Measurements from ENCODE around the gene TFPI. TPM values are rescaled to one million over a fixed set of nuclear protein-coding genes. Genes with fewer than 3 reads are reported as not detected.

The TFPI gene
- total and polyA plus RNA-seq, 10 of the 15 experiments (the other 5 are each of a cell fraction or from before 2014, with no cell fraction given) = 0.07 to 0.59 (median 0.34) TPM

DNA sequence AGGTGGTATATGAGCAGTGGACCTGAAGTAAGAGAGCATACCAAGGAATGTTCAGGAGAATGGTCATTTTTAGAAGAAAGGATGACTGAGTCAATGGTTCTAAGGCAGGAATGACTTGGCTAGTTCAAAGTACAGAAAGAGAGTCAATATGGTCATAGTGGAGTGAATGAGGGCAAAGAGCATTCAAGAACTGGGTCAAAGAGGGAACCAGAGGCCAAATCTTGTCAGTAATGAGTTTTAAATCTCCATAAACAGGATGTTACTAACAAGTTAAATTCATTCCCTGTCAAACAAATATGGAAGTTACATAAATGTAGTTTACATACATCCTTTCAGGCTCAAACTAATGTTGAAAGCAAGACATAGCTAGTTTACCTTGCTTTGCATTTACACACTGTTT is 122.3 kb downstream of the TFPI start:
- no peaks in the 10 kb centered on the region for H3K79me2 ChIP-seq (ENCODE audit: control insufficient read depth, insufficient read depth, low read length)
- FAIRE-seq (no peak), ATAC-seq (no peak), DNase-seq (ENCODE audit: low read depth, low spot score) (no peak)
- no peaks in the 10 kb centered on the region for H3K9me3 ChIP-seq (replicated peaks; ENCODE audit: control insufficient read depth, insufficient read depth, low read length)
- ChIA-PET SMC1A (ENCODE audit: uncharacterized antibody, unreplicated experiment) (no interaction called here), CTCF (no interaction called here), POLR2A (no interaction called here), RAD21 (ENCODE audit: unreplicated experiment) (no interaction called here)
- no peaks in the 10 kb centered on the region for H4K20me1 ChIP-seq (ENCODE audit: control insufficient read depth, insufficient read depth)
- intact Hi-C loops (cut with micrococcal nuclease; ENCODE audit: unreplicated experiment) = no loop called here
- in situ Hi-C loops (cut with MboI) = no loop called here
- TF ChIP-seq SRF (IDR thresholded peaks at IDR 0.05; ENCODE audit: low read depth in 2 of 2, low read length in 2 of 2) = no peak
- TF ChIP-seq RUNX3 (IDR thresholded peaks at IDR 0.05; ENCODE audit: low read length) = no peak
- no peak for TF ChIP-seq JUNB (IDR thresholded peaks at IDR 0.05)
- no peak for TF ChIP-seq SMAD1 (IDR thresholded peaks at IDR 0.05; ENCODE audit: low read depth, partially characterized antibody)
- no peak for TF ChIP-seq RFX5 (IDR thresholded peaks at IDR 0.05; ENCODE audit: low read depth, low read length)
- no peak for TF ChIP-seq ZBTB33 (IDR thresholded peaks at IDR 0.05)
- TF ChIP-seq EED (IDR thresholded peaks at IDR 0.05; ENCODE audit: low read depth) = no peak
- TF ChIP-seq MLLT1 (IDR thresholded peaks at IDR 0.05) = no peak
- no peak for TF ChIP-seq SPI1 (IDR thresholded peaks at IDR 0.05; ENCODE audit: borderline replicate concordance, insufficient read depth, low read depth, low read length)
- TF ChIP-seq, protein P1, sequence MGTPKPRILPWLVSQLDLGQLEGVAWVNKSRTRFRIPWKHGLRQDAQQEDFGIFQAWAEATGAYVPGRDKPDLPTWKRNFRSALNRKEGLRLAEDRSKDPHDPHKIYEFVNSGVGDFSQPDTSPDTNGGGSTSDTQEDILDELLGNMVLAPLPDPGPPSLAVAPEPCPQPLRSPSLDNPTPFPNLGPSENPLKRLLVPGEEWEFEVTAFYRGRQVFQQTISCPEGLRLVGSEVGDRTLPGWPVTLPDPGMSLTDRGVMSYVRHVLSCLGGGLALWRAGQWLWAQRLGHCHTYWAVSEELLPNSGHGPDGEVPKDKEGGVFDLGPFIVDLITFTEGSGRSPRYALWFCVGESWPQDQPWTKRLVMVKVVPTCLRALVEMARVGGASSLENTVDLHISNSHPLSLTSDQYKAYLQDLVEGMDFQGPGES (IDR thresholded peaks at IDR 0.05) = no peak
- TF ChIP-seq EGR1 (IDR thresholded peaks at IDR 0.05; ENCODE audit: borderline replicate concordance in 1 of 2, low read depth in 2 of 2, low read length in 2 of 2) = no peak
- TF ChIP-seq ZSCAN29 (IDR thresholded peaks at IDR 0.05) = no peak
- no peak for TF ChIP-seq CBX3 (IDR thresholded peaks at IDR 0.05; ENCODE audit: borderline replicate concordance, low read depth)
- no peak for TF ChIP-seq ZNF384 (IDR thresholded peaks at IDR 0.05; ENCODE audit: borderline replicate concordance, low read depth, low read length)
- TF ChIP-seq NFYB (IDR thresholded peaks at IDR 0.05; ENCODE audit: insufficient read depth, low read depth, low read length) = no peak
- no peak for TF ChIP-seq POU2F2 (IDR thresholded peaks at IDR 0.05; ENCODE audit: borderline replicate concordance, low read depth, low read length)
- no peak for TF ChIP-seq JUND (IDR thresholded peaks at IDR 0.05; ENCODE audit: low read depth, low read length)
- no peak for TF ChIP-seq NFXL1 (IDR thresholded peaks at IDR 0.05; ENCODE audit: borderline replicate concordance)
- TF ChIP-seq IKZF1 (conservative IDR thresholded peaks at IDR 0.05) = no peak
- H3K27me3 ChIP-seq (replicated peaks in 1 of 2; ENCODE audit: control insufficient read depth in 2 of 2, insufficient read depth in 2 of 2, low read length in 1 of 2) = no peaks in the 10 kb centered on the region
- H3K4me1 ChIP-seq (ENCODE audit: control insufficient read depth, insufficient read depth, low read length) = no peaks in the 10 kb centered on the region
- H3K27ac ChIP-seq (ENCODE audit: control insufficient read depth, insufficient read depth) = no peak overlapping the region
- H3K36me3 ChIP-seq (ENCODE audit: control insufficient read depth in 2 of 2, insufficient read depth in 2 of 2, low read length in 1 of 2) = no peaks in the 10 kb centered on the region
- no peak overlapping the region for H3K4me2 ChIP-seq (ENCODE audit: control insufficient read depth, insufficient read depth)
- no TSS peak for BruUV-seq (replicated peaks)
- H3K9ac ChIP-seq (ENCODE audit: control insufficient read depth, insufficient read depth, low read length) = no peak overlapping the region
- no peak overlapping the region for H2AFZ ChIP-seq (ENCODE audit: control insufficient read depth, low read depth, low read length)
- H3K4me3 ChIP-seq = no peak overlapping the region

Measured in GM12878 (cell line).